SJCRH30 (cell line): ENCODE results near the gene C16orf82. TPM values are rescaled to one million over a fixed set of nuclear protein-coding genes. Genes with fewer than 3 reads are reported as not detected.

ENCODE experiments used
- DNase-seq, 2 experiments: peaks; one replicate each; pipeline ENCODE4 v3.0.0-alpha.2; 2015 to 2020
- H3K27ac ChIP-seq: fragments of 250-450 bp; sonication (Bioruptor Pico); 2 replicates; pipeline ENCODE4 v1.5.1; 2020; ENCODE audit warnings: mild to moderate bottlenecking, moderate library complexity
- H3K27me3 ChIP-seq: fragments of 250-450 bp; sonication (Bioruptor Pico); 2 replicates; pipeline ENCODE4 v1.5.1; 2020; ENCODE audit warnings: mild to moderate bottlenecking, moderate library complexity
- H3K36me3 ChIP-seq: fragments of 250-450 bp; sonication (Bioruptor Pico); 2 replicates; pipeline ENCODE4 v1.5.1; 2020; ENCODE audit warnings: mild to moderate bottlenecking, moderate library complexity
- H3K4me1 ChIP-seq: fragments of 250-450 bp; sonication (Bioruptor Pico); 2 replicates; pipeline ENCODE4 v1.5.1; 2020; ENCODE audit warnings: mild to moderate bottlenecking, moderate library complexity
- H3K4me3 ChIP-seq: fragments of 250-450 bp; sonication (Bioruptor Pico); 2 replicates; pipeline ENCODE4 v1.5.1; 2020; ENCODE audit warnings: mild to moderate bottlenecking, moderate library complexity
- H3K9me3 ChIP-seq: fragments of 250-450 bp; sonication (Bioruptor Pico); replicated peaks from 2 replicates; pipeline ENCODE4 v1.5.1; 2020; ENCODE audit warnings: mild to moderate bottlenecking, moderate library complexity
- total RNA-seq: library from RNA; depleted of rRNA; stranded (reverse); fragments of >200 nt; shearing (Covaris generic); gene quantifications from 2 replicates; pipeline ENCODE4 v1.2.3, GENCODE V29; 2014; rRNA removed

The C16orf82 gene
- total RNA-seq: not detected in 2 replicates

GRCh38 chr16:27066668-27067537 lies at the start of gene C16orf82:
Gene C16orf82 (plus strand): TSS chr16:27066927.
- H3K27ac ChIP-seq: no peak within 1 kb of the TSS
- H3K9me3 ChIP-seq: no peaks in the 10 kb centered on the region
- no peaks in the 10 kb centered on the region for H3K27me3 ChIP-seq
- H3K4me1 ChIP-seq: no peaks in the 10 kb centered on the region
- no peaks in the 10 kb centered on the region for H3K36me3 ChIP-seq
- no peak for DNase-seq
- H3K4me3 ChIP-seq: no peak within 1 kb of the TSS

- DNase-seq: no peak
- Histone ChIP-seq H3K4me3 (no peak overlapping the region), H3K4me1 (no peaks in the 10 kb centered on the region), H3K27me3 (no peaks in the 10 kb centered on the region), H3K36me3 (no peaks in the 10 kb centered on the region), H3K9me3 (no peaks in the 10 kb centered on the region), H3K27ac (no peak overlapping the region)
Observed at GRCh38 chr16:27020031-27020430, 46.7 kb upstream of the C16orf82 start.

GRCh38 chr16:27024010-27024409 lies 42.7 kb upstream of the C16orf82 start:
- DNase-seq: no peak
- no peaks in the 10 kb centered on the region for H3K4me1 ChIP-seq
- H3K9me3 ChIP-seq: no peaks in the 10 kb centered on the region
- H3K36me3 ChIP-seq: no peaks in the 10 kb centered on the region
- H3K27ac ChIP-seq: no peak overlapping the region
- H3K27me3 ChIP-seq: no peaks in the 10 kb centered on the region
- H3K4me3 ChIP-seq: no peak overlapping the region

- no peak overlapping the region for H3K4me3 ChIP-seq
- H3K36me3 ChIP-seq: no peaks in the 10 kb centered on the region
- peak in 1 of 2 experiments; percentile 2 for DNase-seq
- no peaks in the 10 kb centered on the region for H3K4me1 ChIP-seq
- no peaks in the 10 kb centered on the region for H3K9me3 ChIP-seq
- no peaks in the 10 kb centered on the region for H3K27me3 ChIP-seq
- no peak overlapping the region for H3K27ac ChIP-seq
Observed at GRCh38 chr16:27025581-27025980, 41.1 kb upstream of the C16orf82 start.

- Histone ChIP-seq H3K4me1 (no peaks in the 10 kb centered on the region), H3K27ac (no peak overlapping the region), H3K27me3 (no peaks in the 10 kb centered on the region), H3K36me3 (no peaks in the 10 kb centered on the region), H3K9me3 (no peaks in the 10 kb centered on the region), H3K4me3 (no peak overlapping the region)
- no peak for DNase-seq
Observed at GRCh38 chr16:27027971-27028370, 38.8 kb upstream of the C16orf82 start.

GRCh38 chr16:27028591-27029110 lies 38.1 kb upstream of the C16orf82 start:
- no peaks in the 10 kb centered on the region for H3K9me3 ChIP-seq
- no peak overlapping the region for H3K4me3 ChIP-seq
- no peaks in the 10 kb centered on the region for H3K4me1 ChIP-seq
- H3K36me3 ChIP-seq: no peaks in the 10 kb centered on the region
- H3K27ac ChIP-seq: no peak overlapping the region
- no peaks in the 10 kb centered on the region for H3K27me3 ChIP-seq
- no peak for DNase-seq

GRCh38 chr16:27029525-27029924 lies 37.2 kb upstream of the C16orf82 start:
- H3K4me3 ChIP-seq: no peak overlapping the region
- H3K9me3 ChIP-seq: no peaks in the 10 kb centered on the region
- no peaks in the 10 kb centered on the region for H3K36me3 ChIP-seq
- no peak for DNase-seq
- no peak overlapping the region for H3K27ac ChIP-seq
- no peaks in the 10 kb centered on the region for H3K4me1 ChIP-seq
- H3K27me3 ChIP-seq: no peaks in the 10 kb centered on the region

- no peak overlapping the region for H3K27ac ChIP-seq
- no peaks in the 10 kb centered on the region for H3K4me1 ChIP-seq
- no peaks in the 10 kb centered on the region for H3K27me3 ChIP-seq
- H3K9me3 ChIP-seq: no peaks in the 10 kb centered on the region
- H3K36me3 ChIP-seq: no peaks in the 10 kb centered on the region
- no peak overlapping the region for H3K4me3 ChIP-seq
- no peak for DNase-seq
Observed at GRCh38 chr16:27033281-27033979, 33.3 kb upstream of the C16orf82 start.

GRCh38 chr16:27040732-27041131 lies 26.0 kb upstream of the C16orf82 start:
- Histone ChIP-seq H3K4me1 (no peaks in the 10 kb centered on the region), H3K27me3 (no peaks in the 10 kb centered on the region), H3K4me3 (no peak overlapping the region), H3K36me3 (no peaks in the 10 kb centered on the region), H3K9me3 (no peaks in the 10 kb centered on the region), H3K27ac (no peak overlapping the region)
- DNase-seq: no peak

GRCh38 chr16:27046958-27047518 lies 19.7 kb upstream of the C16orf82 start:
- Histone ChIP-seq H3K4me3 (no peak overlapping the region), H3K27ac (no peak overlapping the region), H3K36me3 (no peaks in the 10 kb centered on the region), H3K9me3 (no peaks in the 10 kb centered on the region), H3K27me3 (no peaks in the 10 kb centered on the region), H3K4me1 (no peaks in the 10 kb centered on the region)
- DNase-seq: no peak

- no peak for DNase-seq
- Histone ChIP-seq H3K27me3 (no peaks in the 10 kb centered on the region), H3K27ac (no peak overlapping the region), H3K4me3 (no peak overlapping the region), H3K9me3 (no peaks in the 10 kb centered on the region), H3K4me1 (no peaks in the 10 kb centered on the region), H3K36me3 (no peaks in the 10 kb centered on the region)
Observed at GRCh38 chr16:27048316-27048715, 18.4 kb upstream of the C16orf82 start.

- H3K36me3 ChIP-seq: no peaks in the 10 kb centered on the region
- H3K4me3 ChIP-seq: no peak overlapping the region
- H3K9me3 ChIP-seq: no peaks in the 10 kb centered on the region
- DNase-seq: no peak
- no peaks in the 10 kb centered on the region for H3K4me1 ChIP-seq
- no peaks in the 10 kb centered on the region for H3K27me3 ChIP-seq
- H3K27ac ChIP-seq: no peak overlapping the region
Observed at GRCh38 chr16:27049117-27049516, 17.6 kb upstream of the C16orf82 start.

- Histone ChIP-seq H3K36me3 (no peaks in the 10 kb centered on the region), H3K27ac (no peak overlapping the region), H3K27me3 (no peaks in the 10 kb centered on the region), H3K9me3 (no peaks in the 10 kb centered on the region; the same call in 1 of the 2 replicates), H3K4me1 (no peaks in the 10 kb centered on the region), H3K4me3 (no peak overlapping the region)
- DNase-seq: no peak
Observed at GRCh38 chr16:27052007-27052406, 14.7 kb upstream of the C16orf82 start.

GRCh38 chr16:27053996-27054395 lies 12.7 kb upstream of the C16orf82 start:
- no peaks in the 10 kb centered on the region for H3K36me3 ChIP-seq
- H3K27me3 ChIP-seq: no peaks in the 10 kb centered on the region
- no peak overlapping the region for H3K4me3 ChIP-seq
- H3K4me1 ChIP-seq: no peaks in the 10 kb centered on the region
- no peak for DNase-seq
- H3K27ac ChIP-seq: no peak overlapping the region
- H3K9me3 ChIP-seq: no peaks in the 10 kb centered on the region; the same call in 1 of the 2 replicates

GRCh38 chr16:27058299-27058698 lies 8.4 kb upstream of the C16orf82 start:
- Histone ChIP-seq H3K27me3 (no peaks in the 10 kb centered on the region), H3K27ac (no peak overlapping the region), H3K9me3 (no peaks in the 10 kb centered on the region; the same call in 1 of the 2 replicates), H3K4me3 (no peak overlapping the region), H3K4me1 (no peaks in the 10 kb centered on the region), H3K36me3 (no peaks in the 10 kb centered on the region)
- no peak for DNase-seq
